ENCODE measurements around the gene PCBD2. TPM values are rescaled to one million over a fixed set of nuclear protein-coding genes. Genes with fewer than 3 reads are reported as not detected.

PCBD2 gene
- total and polyA plus RNA-seq, 2 experiments from 2014 or later = 8.7 to 16.0 TPM

DNA sequence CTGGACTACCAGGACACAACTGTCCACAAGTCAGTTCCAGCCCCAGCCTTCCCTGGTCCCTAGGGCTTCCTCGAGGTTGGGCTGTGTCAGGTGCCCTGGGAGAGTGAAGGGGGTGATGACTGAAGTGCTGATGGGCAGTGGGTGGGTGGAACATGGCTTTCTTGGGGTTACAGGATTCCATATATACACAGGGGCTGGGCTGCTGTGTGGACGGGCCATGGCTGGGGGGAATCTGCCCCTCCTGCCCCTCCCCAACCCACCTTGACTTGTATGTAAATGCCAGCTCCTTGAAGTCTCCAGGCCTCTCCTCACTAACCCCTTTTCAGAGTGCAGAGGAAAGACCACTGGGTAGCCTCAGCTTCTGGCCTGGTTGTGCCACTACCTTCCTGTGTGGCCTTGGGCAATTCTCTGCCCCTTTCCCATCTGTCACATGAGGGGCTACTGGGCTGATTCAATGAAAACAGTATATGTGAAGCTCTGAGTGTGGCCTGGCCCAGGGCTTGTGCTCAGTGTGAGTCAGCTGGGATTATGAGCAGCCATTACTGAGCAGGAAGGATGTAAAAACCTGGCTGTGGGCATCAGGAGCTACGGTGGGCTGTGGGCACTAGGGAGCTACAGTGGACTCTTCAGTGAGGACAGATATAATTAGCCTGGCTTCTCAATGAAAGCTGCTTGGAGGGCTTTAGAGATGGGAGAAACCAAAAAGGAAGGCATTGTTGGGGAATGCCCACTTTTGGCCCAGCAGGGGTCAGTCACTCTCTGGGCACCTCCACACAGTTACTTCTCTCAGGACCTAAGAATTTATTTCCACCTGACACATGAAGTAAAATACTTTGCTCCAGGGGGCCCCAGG, 105.8 kb downstream of the PCBD2 start (continued):
- no peak for TF ChIP-seq EZH2 (IDR thresholded peaks at IDR 0.05; ENCODE audit: low read depth, unreplicated experiment)
- TF ChIP-seq POLR2AphosphoS5 (IDR thresholded peaks at IDR 0.05; ENCODE audit: low read depth) = no peak
- no peak for TF ChIP-seq ZNF114 (CRISPR knock-in tag; IDR thresholded peaks at IDR 0.05)
- no peak for TF ChIP-seq ZNF331 (CRISPR knock-in tag; IDR thresholded peaks at IDR 0.05; ENCODE audit: low read depth)

GRCh38 chr5:135011355-135012032, 106.6 kb downstream of the PCBD2 start:
- Mint-ChIP-seq H3K27ac (no peak overlapping the region), H3K4me3 (no peak overlapping the region), H3K9me3 (no peaks in the 10 kb centered on the region), H3K27me3 (ENCODE audit: insufficient read depth, low read depth, poor library complexity) (peaks cover 4% of the 10 kb centered on the region), H3K36me3 (ENCODE audit: low read depth) (no peaks in the 10 kb centered on the region), H3K4me1 (peaks cover 3% of the 10 kb centered on the region; the same call in 2 of the 3 replicates)
- Histone ChIP-seq H3K27ac (ENCODE audit: low read depth) (no peak overlapping the region), H2AFZ (no peak overlapping the region), H3F3A (replicated peaks; ENCODE audit: low read depth) (no peaks in the 10 kb centered on the region), H4K20me1 (replicated peaks; ENCODE audit: insufficient read depth) (no peaks in the 10 kb centered on the region), H3K4me3 (no peak overlapping the region), H3K27me3 (ENCODE audit: insufficient read depth) (no peaks in the 10 kb centered on the region), H3K36me3 (ENCODE audit: insufficient read depth) (no peaks in the 10 kb centered on the region), H3K79me2 (replicated peaks; ENCODE audit: insufficient read depth) (no peaks in the 10 kb centered on the region), H3K4me1 (ENCODE audit: insufficient read depth) (no peaks in the 10 kb centered on the region), H3K9me2 (ENCODE audit: insufficient read depth) (no peaks in the 10 kb centered on the region), H3K4me2 (no peak overlapping the region)
- DNase-seq (ENCODE audit: low spot score) = no peak
- ATAC-seq = no peak
- TF ChIP-seq, protein P1, sequence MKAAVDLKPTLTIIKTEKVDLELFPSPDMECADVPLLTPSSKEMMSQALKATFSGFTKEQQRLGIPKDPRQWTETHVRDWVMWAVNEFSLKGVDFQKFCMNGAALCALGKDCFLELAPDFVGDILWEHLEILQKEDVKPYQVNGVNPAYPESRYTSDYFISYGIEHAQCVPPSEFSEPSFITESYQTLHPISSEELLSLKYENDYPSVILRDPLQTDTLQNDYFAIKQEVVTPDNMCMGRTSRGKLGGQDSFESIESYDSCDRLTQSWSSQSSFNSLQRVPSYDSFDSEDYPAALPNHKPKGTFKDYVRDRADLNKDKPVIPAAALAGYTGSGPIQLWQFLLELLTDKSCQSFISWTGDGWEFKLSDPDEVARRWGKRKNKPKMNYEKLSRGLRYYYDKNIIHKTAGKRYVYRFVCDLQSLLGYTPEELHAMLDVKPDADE (IDR thresholded peaks at IDR 0.05) = no peak
- TF ChIP-seq, protein P2, sequence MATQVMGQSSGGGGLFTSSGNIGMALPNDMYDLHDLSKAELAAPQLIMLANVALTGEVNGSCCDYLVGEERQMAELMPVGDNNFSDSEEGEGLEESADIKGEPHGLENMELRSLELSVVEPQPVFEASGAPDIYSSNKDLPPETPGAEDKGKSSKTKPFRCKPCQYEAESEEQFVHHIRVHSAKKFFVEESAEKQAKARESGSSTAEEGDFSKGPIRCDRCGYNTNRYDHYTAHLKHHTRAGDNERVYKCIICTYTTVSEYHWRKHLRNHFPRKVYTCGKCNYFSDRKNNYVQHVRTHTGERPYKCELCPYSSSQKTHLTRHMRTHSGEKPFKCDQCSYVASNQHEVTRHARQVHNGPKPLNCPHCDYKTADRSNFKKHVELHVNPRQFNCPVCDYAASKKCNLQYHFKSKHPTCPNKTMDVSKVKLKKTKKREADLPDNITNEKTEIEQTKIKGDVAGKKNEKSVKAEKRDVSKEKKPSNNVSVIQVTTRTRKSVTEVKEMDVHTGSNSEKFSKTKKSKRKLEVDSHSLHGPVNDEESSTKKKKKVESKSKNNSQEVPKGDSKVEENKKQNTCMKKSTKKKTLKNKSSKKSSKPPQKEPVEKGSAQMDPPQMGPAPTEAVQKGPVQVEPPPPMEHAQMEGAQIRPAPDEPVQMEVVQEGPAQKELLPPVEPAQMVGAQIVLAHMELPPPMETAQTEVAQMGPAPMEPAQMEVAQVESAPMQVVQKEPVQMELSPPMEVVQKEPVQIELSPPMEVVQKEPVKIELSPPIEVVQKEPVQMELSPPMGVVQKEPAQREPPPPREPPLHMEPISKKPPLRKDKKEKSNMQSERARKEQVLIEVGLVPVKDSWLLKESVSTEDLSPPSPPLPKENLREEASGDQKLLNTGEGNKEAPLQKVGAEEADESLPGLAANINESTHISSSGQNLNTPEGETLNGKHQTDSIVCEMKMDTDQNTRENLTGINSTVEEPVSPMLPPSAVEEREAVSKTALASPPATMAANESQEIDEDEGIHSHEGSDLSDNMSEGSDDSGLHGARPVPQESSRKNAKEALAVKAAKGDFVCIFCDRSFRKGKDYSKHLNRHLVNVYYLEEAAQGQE (IDR thresholded peaks at IDR 0.05; ENCODE audit: unreplicated experiment) = no peak
- TF ChIP-seq EZH2 (IDR thresholded peaks at IDR 0.05; ENCODE audit: low read depth, unreplicated experiment) (no peak), NANOG (IDR thresholded peaks at IDR 0.05; ENCODE audit: borderline replicate concordance) (no peak), ZNF114 (CRISPR knock-in tag; IDR thresholded peaks at IDR 0.05) (no peak), STAT1 (IDR thresholded peaks at IDR 0.05; ENCODE audit: unreplicated experiment) (no peak), EZH2phosphoT487 (IDR thresholded peaks at IDR 0.05; ENCODE audit: unreplicated experiment) (no peak), JUNB (IDR thresholded peaks at IDR 0.05; ENCODE audit: unreplicated experiment) (no peak), POLR2AphosphoS5 (IDR thresholded peaks at IDR 0.05; ENCODE audit: low read depth) (no peak), ZNF331 (CRISPR knock-in tag; IDR thresholded peaks at IDR 0.05; ENCODE audit: low read depth) (no peak), CTCF (conservative IDR thresholded peaks at IDR 0.05; ENCODE audit: low read depth in 2 of 2) (no peak), CREB1 (CRISPR knock-in tag; IDR thresholded peaks at IDR 0.05; ENCODE audit: low read depth) (no peak)

Data from GM23338 (cell line).